ENCODE data around the gene ICAM1. TPM values are rescaled to one million over a fixed set of nuclear protein-coding genes. Genes with fewer than 3 reads are reported as not detected.

The ICAM1 gene
- polyA plus RNA-seq, 1 donor (not counting 4 experiments of a cell fraction or from before 2014, with no cell fraction given), result 0.30 TPM

DNA sequence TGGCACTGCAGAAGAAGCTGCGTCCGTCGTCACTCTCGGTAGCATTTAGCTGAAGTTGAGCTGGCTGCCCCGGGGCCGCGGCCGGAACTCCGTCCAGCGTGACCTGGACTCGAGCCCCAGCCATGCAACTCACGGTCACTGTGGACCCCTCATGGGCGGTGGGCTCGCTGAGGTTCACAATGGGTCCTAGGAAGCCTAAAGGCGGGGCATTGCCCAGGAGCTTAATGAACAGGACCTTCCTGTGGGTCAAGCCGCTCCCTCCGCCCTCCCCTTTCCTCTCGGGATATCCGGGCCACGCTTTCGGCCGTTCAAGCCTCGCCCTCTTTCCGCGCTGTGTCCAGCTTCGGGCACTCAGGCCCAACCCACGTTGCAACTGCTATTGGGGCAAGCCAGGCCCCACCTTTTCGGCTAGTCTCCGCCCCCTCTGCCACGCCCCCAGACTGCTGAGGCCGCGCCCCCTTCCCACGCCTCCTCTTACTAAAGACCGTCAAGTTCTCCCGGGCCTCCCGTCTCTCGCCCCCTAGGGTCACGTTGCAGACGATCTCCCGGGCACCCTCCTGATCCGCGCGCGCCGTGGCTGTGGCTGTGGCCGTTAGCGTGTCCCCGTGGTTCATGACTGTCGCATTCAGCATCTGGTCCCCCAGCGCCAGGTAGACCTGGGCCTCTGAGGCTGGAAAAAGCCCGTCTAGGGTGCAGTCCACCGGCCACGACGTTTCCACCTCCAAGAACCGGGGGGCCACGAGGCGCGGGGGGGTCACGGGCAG is 63.9 kb downstream of the ICAM1 start:
- dilution Hi-C loops (cut with MboI; ENCODE audit: extremely low pct_ligation_motif_present, low sequenced_read_pairs), result no loop called here
- Histone ChIP-seq H3K9me1 (ENCODE audit: control insufficient read depth, extremely low read depth, insufficient read depth, low read length) (no peaks in the 10 kb centered on the region), H4K20me1 (ENCODE audit: control insufficient read depth, extremely low read depth, insufficient read depth, low read length) (no peaks in the 10 kb centered on the region), H3K4me2 (ENCODE audit: control insufficient read depth, extremely low read depth, insufficient read depth, low read depth, low read length) (peak overlapping the region; percentile 99), H2AFZ (ENCODE audit: control insufficient read depth, low read length) (peak overlapping the region; percentile 94), H3K79me2 (ENCODE audit: control insufficient read depth, insufficient read depth, low read length) (peaks cover 27% of the 10 kb centered on the region), H3K9ac (ENCODE audit: control insufficient read depth, extremely low read depth, insufficient read depth, low read length) (peak overlapping the region; percentile 66), H3K4me1 (ENCODE audit: control insufficient read depth, extremely low read depth, insufficient read depth, low read length) (peaks cover 19% of the 10 kb centered on the region), H3K36me3 (ENCODE audit: control insufficient read depth in 2 of 2, extremely low read depth in 1 of 2, insufficient read depth in 2 of 2, low read length in 2 of 2) (peaks cover 4 to 7% of the 10 kb centered on the region in 2 experiments), H3K27ac (ENCODE audit: control insufficient read depth, insufficient read depth, low read length) (no peak overlapping the region), H3K27me3 (ENCODE audit: control insufficient read depth, extremely low read depth, insufficient read depth, low read length) (no peaks in the 10 kb centered on the region), H3K4me3 (ENCODE audit: control insufficient read depth in 2 of 3, extremely low read depth in 1 of 3, insufficient read depth in 2 of 3, low read depth in 1 of 3, low read length in 3 of 3) (peak overlapping the region; percentile 70 to 94 (median 92)), H3K9me3 (ENCODE audit: control insufficient read depth, low read depth, low read length) (no peaks in the 10 kb centered on the region)
- FAIRE-seq, result no peak
- peak; percentile 59 for DNase-seq (ENCODE audit: low read depth, low spot score)
- TF ChIP-seq, protein P1, sequence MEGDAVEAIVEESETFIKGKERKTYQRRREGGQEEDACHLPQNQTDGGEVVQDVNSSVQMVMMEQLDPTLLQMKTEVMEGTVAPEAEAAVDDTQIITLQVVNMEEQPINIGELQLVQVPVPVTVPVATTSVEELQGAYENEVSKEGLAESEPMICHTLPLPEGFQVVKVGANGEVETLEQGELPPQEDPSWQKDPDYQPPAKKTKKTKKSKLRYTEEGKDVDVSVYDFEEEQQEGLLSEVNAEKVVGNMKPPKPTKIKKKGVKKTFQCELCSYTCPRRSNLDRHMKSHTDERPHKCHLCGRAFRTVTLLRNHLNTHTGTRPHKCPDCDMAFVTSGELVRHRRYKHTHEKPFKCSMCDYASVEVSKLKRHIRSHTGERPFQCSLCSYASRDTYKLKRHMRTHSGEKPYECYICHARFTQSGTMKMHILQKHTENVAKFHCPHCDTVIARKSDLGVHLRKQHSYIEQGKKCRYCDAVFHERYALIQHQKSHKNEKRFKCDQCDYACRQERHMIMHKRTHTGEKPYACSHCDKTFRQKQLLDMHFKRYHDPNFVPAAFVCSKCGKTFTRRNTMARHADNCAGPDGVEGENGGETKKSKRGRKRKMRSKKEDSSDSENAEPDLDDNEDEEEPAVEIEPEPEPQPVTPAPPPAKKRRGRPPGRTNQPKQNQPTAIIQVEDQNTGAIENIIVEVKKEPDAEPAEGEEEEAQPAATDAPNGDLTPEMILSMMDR (optimal IDR thresholded peaks at IDR 0.05 in 1 of 3, IDR thresholded peaks at IDR 0.05 in 1 of 3, conservative IDR thresholded peaks at IDR 0.05 in 1 of 3; ENCODE audit: extremely low read depth in 1 of 3, insufficient read depth in 2 of 3, low read length in 3 of 3), result no peak
- no peak for TF ChIP-seq EZH2 (IDR thresholded peaks at IDR 0.05; ENCODE audit: low read length)

DNA sequence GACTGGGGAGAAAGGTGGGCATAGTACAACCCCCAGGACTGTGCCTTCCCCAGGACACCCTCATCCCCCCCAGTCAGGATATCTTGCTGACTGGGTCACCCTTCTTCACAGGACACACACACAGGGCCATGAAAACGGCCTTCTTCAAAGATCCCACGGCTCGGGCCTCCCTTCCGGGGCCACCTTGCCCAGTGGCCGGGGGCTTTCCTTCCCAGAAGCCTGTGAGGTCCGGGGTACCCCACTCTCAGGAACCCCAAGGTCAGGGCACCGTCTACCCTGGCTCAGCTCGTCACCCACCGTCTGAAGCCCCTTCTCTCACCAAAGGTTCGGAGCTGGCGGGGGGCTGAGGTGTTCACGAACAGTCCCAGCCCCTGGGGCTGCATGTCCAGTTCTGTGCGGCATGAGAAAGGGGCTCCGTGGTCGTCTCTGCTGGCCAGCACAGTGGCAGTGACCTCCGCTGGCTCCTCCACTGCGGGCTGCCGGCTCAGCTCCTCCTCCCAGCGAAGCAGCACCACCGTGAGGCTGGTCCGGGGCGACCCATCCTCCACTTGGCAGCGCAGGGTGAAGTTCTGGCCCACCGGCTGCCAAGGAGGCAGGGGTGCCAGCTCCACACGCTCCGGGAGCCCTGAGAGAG is 64.5 kb downstream of the ICAM1 start:
- peak overlapping the region in 1 of 3 experiments; percentile 92 for H3K4me3 ChIP-seq (ENCODE audit: control insufficient read depth in 2 of 3, extremely low read depth in 1 of 3, insufficient read depth in 2 of 3, low read depth in 1 of 3, low read length in 3 of 3)
- no peak for DNase-seq (ENCODE audit: low read depth, low spot score)
- no peak overlapping the region for H3K27ac ChIP-seq (ENCODE audit: control insufficient read depth, insufficient read depth, low read length)
- no peaks in the 10 kb centered on the region for H3K9me1 ChIP-seq (ENCODE audit: control insufficient read depth, extremely low read depth, insufficient read depth, low read length)
- H4K20me1 ChIP-seq (ENCODE audit: control insufficient read depth, extremely low read depth, insufficient read depth, low read length), result no peaks in the 10 kb centered on the region
- peaks cover 19% of the 10 kb centered on the region for H3K4me1 ChIP-seq (ENCODE audit: control insufficient read depth, extremely low read depth, insufficient read depth, low read length)
- no peaks in the 10 kb centered on the region for H3K9me3 ChIP-seq (ENCODE audit: control insufficient read depth, low read depth, low read length)
- H3K79me2 ChIP-seq (ENCODE audit: control insufficient read depth, insufficient read depth, low read length), result peaks cover 22% of the 10 kb centered on the region
- peaks cover 0 to 2% of the 10 kb centered on the region in 2 experiments for H3K36me3 ChIP-seq (ENCODE audit: control insufficient read depth in 2 of 2, extremely low read depth in 1 of 2, insufficient read depth in 2 of 2, low read length in 2 of 2)
- H3K9ac ChIP-seq (ENCODE audit: control insufficient read depth, extremely low read depth, insufficient read depth, low read length), result no peak overlapping the region
- H3K4me2 ChIP-seq (ENCODE audit: control insufficient read depth, extremely low read depth, insufficient read depth, low read depth, low read length), result no peak overlapping the region
- H2AFZ ChIP-seq (ENCODE audit: control insufficient read depth, low read length), result no peak overlapping the region
- H3K27me3 ChIP-seq (ENCODE audit: control insufficient read depth, extremely low read depth, insufficient read depth, low read length), result no peaks in the 10 kb centered on the region
- TF ChIP-seq, protein P1 (optimal IDR thresholded peaks at IDR 0.05 in 1 of 3, IDR thresholded peaks at IDR 0.05 in 1 of 3, conservative IDR thresholded peaks at IDR 0.05 in 1 of 3; ENCODE audit: extremely low read depth in 1 of 3, insufficient read depth in 2 of 3, low read length in 3 of 3), result no peak
- no peak for TF ChIP-seq EZH2 (IDR thresholded peaks at IDR 0.05; ENCODE audit: low read length)
- no peak for FAIRE-seq
- dilution Hi-C loops (cut with MboI; ENCODE audit: extremely low pct_ligation_motif_present, low sequenced_read_pairs), result no loop called here

Small RNAs within 50 kb of the gene (small RNA-seq; reads per million reads assigned to genes)
- 0 reads per million in 3 experiments for gene AC011511.1 (ENCODE audit: insufficient read length in 3 of 3, low read depth in 3 of 3, low replicate concordance in 1 of 3)
- gene AC011511.4 (ENCODE audit: insufficient read length in 3 of 3, low read depth in 3 of 3, low replicate concordance in 1 of 3), result 0 reads per million in 3 experiments
- gene MIR4322 (ENCODE audit: insufficient read length in 3 of 3, low read depth in 3 of 3, low replicate concordance in 1 of 3), result 0 reads per million in 3 experiments

Other genes starting within 250 kb of the ICAM1 start
- gene SHFL, start 184.8 kb upstream of the ICAM1 start, polyA plus RNA-seq, result 33.6 to 48.4 TPM (median 36.4 TPM) in 3 replicates
- gene ANGPTL6, start 168.4 kb upstream of the ICAM1 start, polyA plus RNA-seq, result 0.05 to 0.13 TPM (median 0.09 TPM) in 3 replicates
- gene PPAN, start 164.8 kb upstream of the ICAM1 start, polyA plus RNA-seq, result 32.3 to 43.5 TPM (median 36.9 TPM) in 3 replicates
- gene P2RY11, start 159.4 kb upstream of the ICAM1 start, polyA plus RNA-seq, result 2.4 to 7.1 TPM (median 3.2 TPM) in 3 replicates
- gene EIF3G, start 151.2 kb upstream of the ICAM1 start, polyA plus RNA-seq, result 106 to 207 TPM (median 124 TPM) in 3 replicates
- 18.1 to 52.0 TPM (median 51.7 TPM) in 3 replicates for gene DNMT1, start 76.2 kb upstream of the ICAM1 start, polyA plus RNA-seq
- gene S1PR2, start 39.8 kb upstream of the ICAM1 start, polyA plus RNA-seq, result 1.6 to 2.6 TPM (median 2.2 TPM) in 3 replicates
- 29.4 to 58.1 TPM (median 43.0 TPM) in 3 replicates for gene MRPL4, start 18.9 kb upstream of the ICAM1 start, polyA plus RNA-seq
- gene ICAM4, start 15.8 kb downstream of the ICAM1 start, polyA plus RNA-seq, result 0.18 to 0.35 TPM (median 0.25 TPM) in 3 replicates
- 0.20 to 0.55 TPM (median 0.43 TPM) in 3 replicates for gene ICAM5, start 18.8 kb downstream of the ICAM1 start, polyA plus RNA-seq
- gene ZGLP1, start 38.7 kb downstream of the ICAM1 start, polyA plus RNA-seq, result 0.43 to 2.1 TPM (median 0.71 TPM) in 3 replicates
- 19.2 to 28.8 TPM (median 21.8 TPM) in 3 replicates for gene FDX2, start 44.9 kb downstream of the ICAM1 start, polyA plus RNA-seq
- gene RAVER1, start 62.4 kb downstream of the ICAM1 start, polyA plus RNA-seq, result 0.80 to 5.9 TPM (median 0.84 TPM) in 3 replicates
- 3.4 to 5.5 TPM (median 4.7 TPM) in 3 replicates for gene ICAM3, start 68.5 kb downstream of the ICAM1 start, polyA plus RNA-seq
- gene TYK2, start 109.5 kb downstream of the ICAM1 start, polyA plus RNA-seq, result 32.6 to 42.6 TPM (median 34.1 TPM) in 3 replicates
- gene CDC37, start 132.4 kb downstream of the ICAM1 start, polyA plus RNA-seq, result 376 to 433 TPM (median 415 TPM) in 3 replicates
- 0.05 to 0.24 TPM (median 0.09 TPM) in 3 replicates for gene PDE4A, start 149.4 kb downstream of the ICAM1 start, polyA plus RNA-seq
- 29.6 to 46.2 TPM (median 35.8 TPM) in 3 replicates for gene KEAP1, start 232.2 kb downstream of the ICAM1 start, polyA plus RNA-seq
- gene S1PR5, start 246.3 kb downstream of the ICAM1 start, polyA plus RNA-seq, result 9.4 to 10.5 TPM (median 10.3 TPM) in 3 replicates